ENCODE measurements around the gene TRPC4AP. TPM values are rescaled to one million over a fixed set of nuclear protein-coding genes. Genes with fewer than 3 reads are reported as not detected.
"Not testable (repeated sequence)": the region's sequence is repeated elsewhere in the genome, so short reads cannot be mapped to it uniquely, and the experiment has no call there.

The TRPC4AP gene
- total RNA-seq, 1 donor from 2014 or later = 118 TPM

GRCh38 chr20:35079472-35080347 is 12.9 kb downstream of the TRPC4AP start:
- H3K9me3 Mint-ChIP-seq (ENCODE audit: low read depth) = peaks cover 7% of the 10 kb centered on the region
- no peaks in the 10 kb centered on the region for H3K27me3 Mint-ChIP-seq (ENCODE audit: low read depth)
- no peak for TF ChIP-seq CTCF (IDR thresholded peaks at IDR 0.05)
- DNase-seq (ENCODE audit: low spot score) = no peak
- peak overlapping the region; percentile 45 for H3K27ac Mint-ChIP-seq (ENCODE audit: unreplicated experiment)
- peaks cover 22% of the 10 kb centered on the region for H3K4me1 Mint-ChIP-seq (ENCODE audit: low read depth)
- no peak overlapping the region for H3K4me3 Mint-ChIP-seq (ENCODE audit: unreplicated experiment)
- peaks cover 35% of the 10 kb centered on the region for H3K36me3 Mint-ChIP-seq (ENCODE audit: low read depth)

GRCh38 chr20:35077872-35078271 is 14.7 kb downstream of the TRPC4AP start:
- H3K36me3 Mint-ChIP-seq (ENCODE audit: low read depth) = peaks cover 48% of the 10 kb centered on the region

GRCh38 chr20:35077341-35077740 is 15.3 kb downstream of the TRPC4AP start:
- H3K27me3 Mint-ChIP-seq (ENCODE audit: low read depth) = no peaks in the 10 kb centered on the region
- peaks cover 22% of the 10 kb centered on the region for H3K9me3 Mint-ChIP-seq (ENCODE audit: low read depth)
- no peak for TF ChIP-seq CTCF (IDR thresholded peaks at IDR 0.05)
- H3K4me3 Mint-ChIP-seq (ENCODE audit: unreplicated experiment) = no peak overlapping the region
- no peak for DNase-seq (ENCODE audit: low spot score)
- no peak overlapping the region for H3K27ac Mint-ChIP-seq (ENCODE audit: unreplicated experiment)
- H3K36me3 Mint-ChIP-seq (ENCODE audit: low read depth) = peaks cover 50% of the 10 kb centered on the region
- H3K4me1 Mint-ChIP-seq (ENCODE audit: low read depth) = peaks cover 15% of the 10 kb centered on the region

More at GRCh38 chr20:35077872-35078271, 14.7 kb downstream of the TRPC4AP start:
- DNase-seq (ENCODE audit: low spot score) = no peak
- Mint-ChIP-seq H3K9me3 (ENCODE audit: low read depth) (peaks cover 17% of the 10 kb centered on the region), H3K4me3 (ENCODE audit: unreplicated experiment) (no peak overlapping the region), H3K27ac (ENCODE audit: unreplicated experiment) (no peak overlapping the region), H3K27me3 (ENCODE audit: low read depth) (no peaks in the 10 kb centered on the region), H3K4me1 (ENCODE audit: low read depth) (peaks cover 18% of the 10 kb centered on the region)
- no peak for TF ChIP-seq CTCF (IDR thresholded peaks at IDR 0.05)

- not testable (repeated sequence) for H3K27me3 Mint-ChIP-seq (ENCODE audit: low read depth); H3K4me3 Mint-ChIP-seq (ENCODE audit: unreplicated experiment); DNase-seq (ENCODE audit: low spot score); H3K27ac Mint-ChIP-seq (ENCODE audit: unreplicated experiment)
- H3K4me1 Mint-ChIP-seq (ENCODE audit: low read depth) = peaks cover 29% of the 10 kb centered on the region
- peaks cover 27% of the 10 kb centered on the region for H3K9me3 Mint-ChIP-seq (ENCODE audit: low read depth)
- H3K36me3 Mint-ChIP-seq (ENCODE audit: low read depth) = peaks cover 52% of the 10 kb centered on the region
These were observed 21.0 kb downstream of the TRPC4AP start for GRCh38 chr20:35071436-35072153.

GRCh38 chr20:35066194-35066593 is 26.4 kb downstream of the TRPC4AP start:
- Mint-ChIP-seq H3K4me1 (ENCODE audit: low read depth) (peaks cover 60% of the 10 kb centered on the region), H3K36me3 (ENCODE audit: low read depth) (peaks cover 41% of the 10 kb centered on the region), H3K9me3 (ENCODE audit: low read depth) (peaks cover 4% of the 10 kb centered on the region), H3K27me3 (ENCODE audit: low read depth) (no peaks in the 10 kb centered on the region), H3K27ac (ENCODE audit: unreplicated experiment) (no peak overlapping the region), H3K4me3 (ENCODE audit: unreplicated experiment) (no peak overlapping the region)
- DNase-seq (ENCODE audit: low spot score) = no peak
- no peak for TF ChIP-seq CTCF (IDR thresholded peaks at IDR 0.05)
